ENCODE results near the gene TOM1L2.

TOM1L2 gene

GRCh38 chr17:17987187-17987896, 15.1 kb upstream of the TOM1L2 start:
- no peaks in the 10 kb centered on the region for H3K9me3 ChIP-seq (ENCODE audit: control insufficient read depth, low read length)
- no peak overlapping the region for H3K27ac ChIP-seq (ENCODE audit: insufficient read depth, low read length, poor library complexity, severe bottlenecking)
- H3K36me3 ChIP-seq (ENCODE audit: control insufficient read depth, insufficient read depth, low read length): no peaks in the 10 kb centered on the region
- DNase-seq: no peak
- H3K4me3 ChIP-seq (ENCODE audit: insufficient read depth, low read depth, low read length, poor library complexity, severe bottlenecking): no peak overlapping the region
- no peaks in the 10 kb centered on the region for H3K27me3 ChIP-seq (replicated peaks; ENCODE audit: control insufficient read depth, insufficient read depth, low read length, poor library complexity, severe bottlenecking)
- no peaks in the 10 kb centered on the region for H3K4me1 ChIP-seq (ENCODE audit: control insufficient read depth, insufficient read depth, low read length, poor library complexity, severe bottlenecking)

GRCh38 chr17:17985555-17985954, 13.4 kb upstream of the TOM1L2 start:
- no peak overlapping the region for H3K4me3 ChIP-seq (ENCODE audit: insufficient read depth, low read depth, low read length, poor library complexity, severe bottlenecking)
- DNase-seq: no peak
- no peaks in the 10 kb centered on the region for H3K4me1 ChIP-seq (ENCODE audit: control insufficient read depth, insufficient read depth, low read length, poor library complexity, severe bottlenecking)
- no peaks in the 10 kb centered on the region for H3K27me3 ChIP-seq (replicated peaks; ENCODE audit: control insufficient read depth, insufficient read depth, low read length, poor library complexity, severe bottlenecking)
- no peak overlapping the region for H3K27ac ChIP-seq (ENCODE audit: insufficient read depth, low read length, poor library complexity, severe bottlenecking)
- H3K9me3 ChIP-seq (ENCODE audit: control insufficient read depth, low read length): no peaks in the 10 kb centered on the region
- H3K36me3 ChIP-seq (ENCODE audit: control insufficient read depth, insufficient read depth, low read length): no peaks in the 10 kb centered on the region

- Histone ChIP-seq H3K27me3 (replicated peaks; ENCODE audit: control insufficient read depth, insufficient read depth, low read length, poor library complexity, severe bottlenecking) (no peaks in the 10 kb centered on the region), H3K27ac (ENCODE audit: insufficient read depth, low read length, poor library complexity, severe bottlenecking) (no peak overlapping the region), H3K9me3 (ENCODE audit: control insufficient read depth, low read length) (no peaks in the 10 kb centered on the region), H3K4me1 (ENCODE audit: control insufficient read depth, insufficient read depth, low read length, poor library complexity, severe bottlenecking) (no peaks in the 10 kb centered on the region), H3K36me3 (ENCODE audit: control insufficient read depth, insufficient read depth, low read length) (no peaks in the 10 kb centered on the region), H3K4me3 (ENCODE audit: insufficient read depth, low read depth, low read length, poor library complexity, severe bottlenecking) (no peak overlapping the region)
- DNase-seq: no peak
Measured at GRCh38 chr17:17985153-17985552, 13.0 kb upstream of the TOM1L2 start.

DNA sequence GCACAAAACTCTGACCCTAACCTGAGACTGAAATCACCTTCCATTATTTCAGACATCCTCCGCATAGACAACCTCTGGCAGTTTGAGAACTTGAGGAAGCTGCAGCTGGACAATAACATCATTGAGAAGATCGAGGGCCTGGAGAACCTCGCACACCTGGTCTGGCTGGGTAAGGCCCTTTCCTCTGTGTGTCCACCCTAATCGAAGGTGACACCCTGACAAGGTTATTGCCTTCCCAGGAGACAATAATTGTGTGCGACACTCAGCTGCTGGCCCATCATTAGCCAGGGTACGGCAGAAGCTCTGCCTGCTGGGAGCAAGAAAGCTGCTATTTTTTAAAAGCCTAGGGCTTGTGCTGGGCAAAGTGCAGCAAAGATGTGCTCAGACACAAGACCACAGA, 11.6 kb upstream of the TOM1L2 start:
- no peak for DNase-seq
- Histone ChIP-seq H3K36me3 (ENCODE audit: control insufficient read depth, insufficient read depth, low read length) (no peaks in the 10 kb centered on the region), H3K9me3 (ENCODE audit: control insufficient read depth, low read length) (no peaks in the 10 kb centered on the region), H3K27ac (ENCODE audit: insufficient read depth, low read length, poor library complexity, severe bottlenecking) (no peak overlapping the region), H3K4me3 (ENCODE audit: insufficient read depth, low read depth, low read length, poor library complexity, severe bottlenecking) (no peak overlapping the region), H3K4me1 (ENCODE audit: control insufficient read depth, insufficient read depth, low read length, poor library complexity, severe bottlenecking) (no peaks in the 10 kb centered on the region), H3K27me3 (replicated peaks; ENCODE audit: control insufficient read depth, insufficient read depth, low read length, poor library complexity, severe bottlenecking) (no peaks in the 10 kb centered on the region)

GRCh38 chr17:17983376-17983775, 11.2 kb upstream of the TOM1L2 start:
- Histone ChIP-seq H3K9me3 (ENCODE audit: control insufficient read depth, low read length) (no peaks in the 10 kb centered on the region), H3K4me3 (ENCODE audit: insufficient read depth, low read depth, low read length, poor library complexity, severe bottlenecking) (no peak overlapping the region), H3K27ac (ENCODE audit: insufficient read depth, low read length, poor library complexity, severe bottlenecking) (no peak overlapping the region), H3K36me3 (ENCODE audit: control insufficient read depth, insufficient read depth, low read length) (no peaks in the 10 kb centered on the region), H3K4me1 (ENCODE audit: control insufficient read depth, insufficient read depth, low read length, poor library complexity, severe bottlenecking) (no peaks in the 10 kb centered on the region), H3K27me3 (replicated peaks; ENCODE audit: control insufficient read depth, insufficient read depth, low read length, poor library complexity, severe bottlenecking) (no peaks in the 10 kb centered on the region)
- no peak for DNase-seq

- Histone ChIP-seq H3K27me3 (replicated peaks; ENCODE audit: control insufficient read depth, insufficient read depth, low read length, poor library complexity, severe bottlenecking) (no peaks in the 10 kb centered on the region), H3K27ac (ENCODE audit: insufficient read depth, low read length, poor library complexity, severe bottlenecking) (no peak overlapping the region), H3K4me3 (ENCODE audit: insufficient read depth, low read depth, low read length, poor library complexity, severe bottlenecking) (no peak overlapping the region), H3K9me3 (ENCODE audit: control insufficient read depth, low read length) (no peaks in the 10 kb centered on the region), H3K4me1 (ENCODE audit: control insufficient read depth, insufficient read depth, low read length, poor library complexity, severe bottlenecking) (no peaks in the 10 kb centered on the region), H3K36me3 (ENCODE audit: control insufficient read depth, insufficient read depth, low read length) (no peaks in the 10 kb centered on the region)
- no peak for DNase-seq
Measured at GRCh38 chr17:17982801-17983200, 10.6 kb upstream of the TOM1L2 start.

DNA sequence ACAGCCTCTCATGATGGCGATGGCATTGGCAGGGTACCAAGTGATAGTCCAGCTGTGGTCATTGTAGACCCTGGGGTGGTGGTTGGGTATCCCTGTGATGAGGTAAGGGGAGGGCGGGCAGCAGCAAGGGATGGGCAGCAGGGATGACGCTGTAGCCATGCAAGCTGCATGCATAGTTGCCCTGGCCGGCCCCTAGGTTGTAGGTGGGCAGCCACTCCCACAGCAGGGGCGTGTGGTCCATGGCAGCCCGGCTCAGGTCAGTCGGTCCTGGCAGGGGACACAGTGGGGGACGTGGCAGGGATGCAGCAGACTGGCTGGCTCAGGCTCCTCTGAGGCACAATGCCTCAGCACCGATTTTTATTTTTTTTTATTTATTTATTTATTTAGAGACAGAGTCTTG, 9.1 kb upstream of the TOM1L2 start:
- Histone ChIP-seq H3K4me1 (ENCODE audit: control insufficient read depth, insufficient read depth, low read length, poor library complexity, severe bottlenecking) (no peaks in the 10 kb centered on the region), H3K27me3 (replicated peaks; ENCODE audit: control insufficient read depth, insufficient read depth, low read length, poor library complexity, severe bottlenecking) (no peaks in the 10 kb centered on the region), H3K4me3 (ENCODE audit: insufficient read depth, low read depth, low read length, poor library complexity, severe bottlenecking) (no peak overlapping the region), H3K27ac (ENCODE audit: insufficient read depth, low read length, poor library complexity, severe bottlenecking) (no peak overlapping the region), H3K9me3 (ENCODE audit: control insufficient read depth, low read length) (no peaks in the 10 kb centered on the region), H3K36me3 (ENCODE audit: control insufficient read depth, insufficient read depth, low read length) (no peaks in the 10 kb centered on the region)
- DNase-seq: no peak

- no peak overlapping the region for H3K27ac ChIP-seq (ENCODE audit: insufficient read depth, low read length, poor library complexity, severe bottlenecking)
- H3K27me3 ChIP-seq (replicated peaks; ENCODE audit: control insufficient read depth, insufficient read depth, low read length, poor library complexity, severe bottlenecking): no peaks in the 10 kb centered on the region
- H3K36me3 ChIP-seq (ENCODE audit: control insufficient read depth, insufficient read depth, low read length): no peaks in the 10 kb centered on the region
- DNase-seq: no peak
- H3K4me3 ChIP-seq (ENCODE audit: insufficient read depth, low read depth, low read length, poor library complexity, severe bottlenecking): no peak overlapping the region
- H3K4me1 ChIP-seq (ENCODE audit: control insufficient read depth, insufficient read depth, low read length, poor library complexity, severe bottlenecking): no peaks in the 10 kb centered on the region
- H3K9me3 ChIP-seq (ENCODE audit: control insufficient read depth, low read length): no peaks in the 10 kb centered on the region
Measured at GRCh38 chr17:17979778-17980177, 7.6 kb upstream of the TOM1L2 start.

GRCh38 chr17:17978481-17979424, 6.6 kb upstream of the TOM1L2 start:
- no peaks in the 10 kb centered on the region for H3K27me3 ChIP-seq (replicated peaks; ENCODE audit: control insufficient read depth, insufficient read depth, low read length, poor library complexity, severe bottlenecking)
- no peak overlapping the region for H3K27ac ChIP-seq (ENCODE audit: insufficient read depth, low read length, poor library complexity, severe bottlenecking)
- no peaks in the 10 kb centered on the region for H3K36me3 ChIP-seq (ENCODE audit: control insufficient read depth, insufficient read depth, low read length)
- H3K9me3 ChIP-seq (ENCODE audit: control insufficient read depth, low read length): no peaks in the 10 kb centered on the region
- no peak for DNase-seq
- H3K4me3 ChIP-seq (ENCODE audit: insufficient read depth, low read depth, low read length, poor library complexity, severe bottlenecking): no peak overlapping the region
- H3K4me1 ChIP-seq (ENCODE audit: control insufficient read depth, insufficient read depth, low read length, poor library complexity, severe bottlenecking): no peaks in the 10 kb centered on the region

GRCh38 chr17:17976931-17977570, 4.9 kb upstream of the TOM1L2 start:
- no peak overlapping the region for H3K4me3 ChIP-seq (ENCODE audit: insufficient read depth, low read depth, low read length, poor library complexity, severe bottlenecking)
- no peaks in the 10 kb centered on the region for H3K27me3 ChIP-seq (replicated peaks; ENCODE audit: control insufficient read depth, insufficient read depth, low read length, poor library complexity, severe bottlenecking)
- DNase-seq: no peak
- no peaks in the 10 kb centered on the region for H3K36me3 ChIP-seq (ENCODE audit: control insufficient read depth, insufficient read depth, low read length)
- H3K27ac ChIP-seq (ENCODE audit: insufficient read depth, low read length, poor library complexity, severe bottlenecking): no peak overlapping the region
- no peaks in the 10 kb centered on the region for H3K4me1 ChIP-seq (ENCODE audit: control insufficient read depth, insufficient read depth, low read length, poor library complexity, severe bottlenecking)
- no peaks in the 10 kb centered on the region for H3K9me3 ChIP-seq (ENCODE audit: control insufficient read depth, low read length)

All from effector memory CD4-positive, alpha-beta T cell (primary cell).